NOMO-1 treated with dmso at 0.1 percent for 144 hours (cell line): Measurements from ENCODE around the gene CDH15.
A peak's percentile ranks its signal among the peaks of the same experiment; 100 is the strongest.

Experiments used
- DNase-seq: peaks from one replicate; lab custom pipeline; 2025; ENCODE audit not compliant: unreplicated experiment; lab: John Stamatoyannopoulos, UW

Gene CDH15, protein sequence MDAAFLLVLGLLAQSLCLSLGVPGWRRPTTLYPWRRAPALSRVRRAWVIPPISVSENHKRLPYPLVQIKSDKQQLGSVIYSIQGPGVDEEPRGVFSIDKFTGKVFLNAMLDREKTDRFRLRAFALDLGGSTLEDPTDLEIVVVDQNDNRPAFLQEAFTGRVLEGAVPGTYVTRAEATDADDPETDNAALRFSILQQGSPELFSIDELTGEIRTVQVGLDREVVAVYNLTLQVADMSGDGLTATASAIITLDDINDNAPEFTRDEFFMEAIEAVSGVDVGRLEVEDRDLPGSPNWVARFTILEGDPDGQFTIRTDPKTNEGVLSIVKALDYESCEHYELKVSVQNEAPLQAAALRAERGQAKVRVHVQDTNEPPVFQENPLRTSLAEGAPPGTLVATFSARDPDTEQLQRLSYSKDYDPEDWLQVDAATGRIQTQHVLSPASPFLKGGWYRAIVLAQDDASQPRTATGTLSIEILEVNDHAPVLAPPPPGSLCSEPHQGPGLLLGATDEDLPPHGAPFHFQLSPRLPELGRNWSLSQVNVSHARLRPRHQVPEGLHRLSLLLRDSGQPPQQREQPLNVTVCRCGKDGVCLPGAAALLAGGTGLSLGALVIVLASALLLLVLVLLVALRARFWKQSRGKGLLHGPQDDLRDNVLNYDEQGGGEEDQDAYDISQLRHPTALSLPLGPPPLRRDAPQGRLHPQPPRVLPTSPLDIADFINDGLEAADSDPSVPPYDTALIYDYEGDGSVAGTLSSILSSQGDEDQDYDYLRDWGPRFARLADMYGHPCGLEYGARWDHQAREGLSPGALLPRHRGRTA

GRCh38 chr16:89171216-89172170 lies at the start of gene CDH15:
TSS of gene CDH15 (plus strand) at chr16:89171748. CDS start at chr16:89171832, 84 bp downstream.
- DNase-seq = peak; percentile 90

- no peak for DNase-seq
Measured at GRCh38 chr16:89122322-89122851, 49.2 kb upstream of the CDH15 start.

DNA sequence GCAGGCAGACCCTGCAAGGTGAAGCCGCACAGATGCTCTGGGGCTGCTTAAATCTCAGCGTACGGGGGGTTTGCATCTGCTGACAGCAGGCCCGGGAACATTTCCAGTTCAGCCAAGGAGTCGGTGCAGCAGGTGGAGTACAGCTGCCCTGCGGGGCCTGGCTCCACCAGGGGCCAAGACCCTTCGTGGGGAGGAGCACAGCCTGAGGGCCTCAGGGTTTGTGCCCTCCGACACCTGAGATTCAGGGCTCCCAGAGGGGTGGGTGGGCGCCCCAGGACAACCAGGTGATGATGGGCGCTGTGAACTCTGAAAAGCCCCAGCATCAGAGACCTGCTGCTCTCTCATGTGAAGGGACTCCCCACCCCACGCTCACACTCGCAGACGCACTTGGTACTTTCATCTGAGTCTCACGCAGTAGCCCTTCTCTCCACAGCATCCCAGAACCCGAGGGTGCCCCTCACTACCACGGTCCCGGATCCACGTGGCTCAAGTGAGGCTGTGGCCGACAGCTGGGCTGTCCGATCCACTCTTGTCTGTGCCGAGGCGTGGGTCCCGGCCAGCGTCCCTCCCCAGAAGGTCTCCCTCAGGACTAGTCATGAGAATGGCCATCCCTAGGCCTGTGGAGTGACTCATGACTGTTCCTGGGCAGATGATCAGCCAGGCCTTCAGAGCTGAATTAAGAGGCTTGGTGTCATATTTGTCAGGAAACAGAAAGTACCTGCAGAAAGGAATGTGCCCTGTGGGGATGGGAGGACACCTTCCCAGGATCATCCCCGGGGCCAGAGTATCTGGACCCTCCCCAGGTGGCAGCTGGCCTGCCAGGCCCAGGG lies 48.3 kb upstream of the CDH15 start:
- no peak for DNase-seq

GRCh38 chr16:89123831-89124100 lies 47.8 kb upstream of the CDH15 start:
- no peak for DNase-seq

DNA sequence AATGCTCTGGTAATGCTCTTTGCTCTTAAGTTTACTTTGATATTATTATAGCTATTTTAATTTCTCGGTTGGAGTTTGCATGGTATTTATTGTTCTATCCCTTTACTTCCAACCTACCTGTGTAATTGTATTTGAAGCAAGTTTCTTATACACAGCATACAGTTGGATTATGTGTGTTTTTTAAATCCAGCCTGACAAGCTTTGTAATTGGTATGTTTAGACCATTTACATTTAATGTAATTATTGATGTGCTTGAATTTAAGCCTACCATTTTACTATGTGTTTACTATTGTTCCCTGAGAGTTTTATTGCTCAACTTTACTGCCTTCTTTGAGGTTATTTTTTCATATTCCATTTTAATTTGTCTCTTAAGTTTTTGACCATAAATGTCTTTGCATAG lies 42.2 kb upstream of the CDH15 start:
- no peak for DNase-seq

GRCh38 chr16:89130448-89130847 lies 41.1 kb upstream of the CDH15 start:
- no peak for DNase-seq

- DNase-seq = no peak
Measured at GRCh38 chr16:89131783-89132182, 39.8 kb upstream of the CDH15 start.

- DNase-seq = no peak
Measured at GRCh38 chr16:89132194-89133005, 39.1 kb upstream of the CDH15 start.

GRCh38 chr16:89133457-89134127 lies 38.0 kb upstream of the CDH15 start:
- no peak for DNase-seq

DNA sequence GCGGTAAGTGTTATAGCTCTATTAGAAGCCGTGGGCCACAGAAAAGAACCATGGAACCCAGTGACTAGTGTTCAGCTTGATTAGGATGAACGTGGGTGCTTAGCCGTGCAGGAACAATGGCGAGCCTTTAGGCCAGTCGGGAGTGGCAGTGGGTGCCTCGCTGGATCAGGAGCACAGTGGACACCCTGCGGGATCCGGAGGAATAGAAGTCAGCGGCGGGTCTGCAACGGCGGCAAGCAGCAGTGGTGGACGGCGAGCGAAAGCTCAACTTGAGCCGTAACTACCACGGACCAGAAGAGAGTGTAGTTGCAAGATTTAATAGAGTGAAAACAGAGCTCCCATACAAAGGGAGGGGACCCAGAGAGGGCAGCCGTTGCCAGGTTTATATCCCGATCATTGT lies 37.3 kb upstream of the CDH15 start:
- no peak for DNase-seq

DNA sequence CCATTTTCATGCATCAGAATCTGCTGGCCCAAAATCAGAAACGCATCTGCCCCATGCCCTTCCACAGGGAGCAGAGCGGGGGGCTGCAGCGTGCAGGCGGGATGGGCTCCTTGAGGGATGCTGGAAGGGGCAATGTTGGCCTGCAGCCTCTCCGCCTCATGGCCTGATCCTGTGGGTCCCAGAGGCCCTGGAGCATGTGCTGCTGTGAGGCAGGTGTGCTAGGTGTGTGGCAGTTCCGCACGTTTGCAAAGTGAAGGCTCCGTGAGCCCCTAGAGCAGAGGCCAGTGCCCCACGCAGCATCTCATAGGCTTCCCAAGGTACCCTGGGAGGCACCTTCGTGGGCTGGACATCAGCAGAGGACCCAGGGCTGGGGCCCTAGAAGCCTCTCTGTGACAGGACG lies 36.4 kb upstream of the CDH15 start:
- DNase-seq = no peak

- DNase-seq = no peak
Measured at GRCh38 chr16:89135971-89136765, 35.4 kb upstream of the CDH15 start.

DNA sequence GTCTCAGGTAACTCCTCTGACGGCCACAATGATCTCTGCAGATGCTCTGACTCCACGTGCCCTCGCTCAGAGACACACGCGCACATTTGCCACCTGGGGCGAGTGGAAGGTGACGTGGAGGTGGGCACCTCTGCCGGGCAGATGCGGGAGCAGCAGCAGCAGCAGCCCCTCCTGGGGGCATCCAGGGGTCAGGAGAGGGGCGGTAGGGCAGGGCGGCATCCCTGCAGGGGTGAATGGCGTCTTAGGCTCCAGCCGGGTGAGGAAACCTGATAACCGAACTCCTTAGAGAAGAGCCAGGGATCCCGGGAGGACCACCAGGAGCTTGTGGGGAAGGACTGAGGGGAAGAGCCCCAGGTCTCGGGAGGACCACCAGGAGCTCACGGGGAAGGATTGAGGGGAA lies 34.6 kb upstream of the CDH15 start:
- no peak for DNase-seq

DNA sequence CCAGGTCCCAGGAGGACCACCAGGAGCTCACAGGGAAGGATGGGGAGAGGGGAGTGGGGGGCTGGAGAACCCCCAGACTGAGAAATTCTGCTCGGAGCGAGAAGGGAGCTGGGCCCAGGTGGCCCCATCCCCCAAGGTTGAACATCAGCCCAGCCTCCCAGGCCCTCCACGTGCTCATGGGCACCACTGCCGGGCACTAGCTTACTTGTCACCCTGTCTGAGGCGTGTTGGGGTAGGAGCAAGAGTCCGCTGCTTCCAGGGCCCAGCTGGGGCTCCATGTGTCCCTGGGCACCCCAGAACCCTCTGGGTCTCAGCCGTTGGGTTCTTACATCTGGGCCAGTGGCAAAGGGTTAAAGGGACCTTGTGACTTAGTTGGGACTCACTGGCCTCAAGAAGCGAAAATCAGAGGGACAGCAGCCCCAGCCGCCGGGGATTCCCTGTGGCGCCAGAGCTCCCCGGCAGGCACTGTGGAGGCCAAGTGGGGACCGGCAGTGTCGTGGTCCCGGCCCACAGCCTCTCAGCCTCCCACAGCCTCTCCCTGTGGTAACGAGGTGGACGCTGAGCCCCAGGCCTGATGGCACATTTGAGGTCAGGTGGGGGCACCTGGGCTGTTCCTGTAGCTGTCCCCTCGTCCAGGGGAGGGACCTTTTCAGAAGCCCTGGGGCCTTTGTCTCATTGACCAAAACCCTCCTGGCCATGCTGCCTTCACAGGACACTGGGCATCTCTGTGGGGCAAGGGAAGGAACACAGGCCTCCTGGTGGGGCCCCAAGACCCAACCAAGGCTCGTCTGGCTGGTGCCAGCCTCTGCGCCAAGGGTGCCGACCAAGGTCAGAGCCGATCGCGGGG lies 33.7 kb upstream of the CDH15 start:
- no peak for DNase-seq

- no peak for DNase-seq
Measured at GRCh38 chr16:89138513-89138795, 33.1 kb upstream of the CDH15 start.

GRCh38 chr16:89138843-89139520 lies 32.6 kb upstream of the CDH15 start:
- no peak for DNase-seq

DNA sequence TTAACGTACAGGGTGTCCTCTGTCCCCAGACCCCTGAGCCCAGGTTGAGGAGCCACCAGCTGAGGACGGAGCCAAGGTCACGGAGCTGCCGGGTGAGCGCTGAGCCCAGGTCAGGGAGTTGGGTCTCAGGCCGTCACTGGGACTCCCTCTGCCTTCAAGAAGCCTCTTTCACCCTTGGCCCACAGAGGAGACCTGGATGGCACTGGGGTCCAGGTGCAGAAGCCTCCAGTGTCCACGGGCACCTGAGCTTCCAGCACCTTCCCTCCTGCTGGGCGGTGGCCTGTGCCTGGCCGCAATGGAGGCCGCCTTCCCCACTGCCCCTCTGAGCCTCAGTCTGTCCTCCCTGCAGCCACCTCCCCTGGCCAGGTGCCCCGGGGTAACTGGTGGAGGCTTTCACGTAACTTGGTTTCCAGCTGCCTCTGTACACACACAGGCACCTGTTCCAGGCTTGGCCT lies 31.6 kb upstream of the CDH15 start:
- no peak for DNase-seq
